Measurements from ENCODE around the gene RPL7A.
"Not testable (repeated sequence)": the region's sequence is repeated elsewhere in the genome, so short reads cannot be mapped to it uniquely, and the experiment has no call there.

RPL7A gene

DNA sequence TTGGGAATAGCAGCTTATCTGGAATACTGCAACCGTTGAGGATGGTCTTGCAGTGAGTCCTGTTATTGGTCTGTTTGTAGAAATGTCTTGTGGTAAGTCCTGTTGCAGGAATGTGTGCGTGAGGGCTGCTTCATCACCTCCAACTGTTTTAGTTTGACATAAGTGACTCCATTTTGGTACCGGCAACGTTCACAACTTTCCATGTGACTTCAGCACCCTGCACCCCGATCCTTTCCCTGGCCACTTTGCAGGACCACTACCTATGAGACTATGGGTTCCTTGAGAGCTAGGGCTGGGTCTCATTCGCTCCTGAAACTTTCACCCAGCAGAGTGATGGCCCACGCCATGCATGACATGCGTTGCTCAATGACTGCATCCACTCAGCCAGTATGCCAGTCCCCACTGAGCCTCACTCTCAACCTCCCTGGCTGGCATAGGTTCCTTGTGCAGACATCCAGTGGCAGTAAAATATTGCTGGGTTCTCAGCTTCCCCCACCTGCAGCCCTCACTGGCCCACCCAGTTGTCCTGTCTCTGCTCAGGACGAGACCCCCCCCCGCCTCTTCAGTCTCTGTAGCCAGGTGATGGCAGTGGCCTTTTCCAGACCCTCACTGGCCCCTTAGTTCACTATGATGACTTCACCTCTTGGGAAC, 20.1 kb upstream of the RPL7A start:
- DNase-seq (ENCODE audit: low read depth): no peak

DNA sequence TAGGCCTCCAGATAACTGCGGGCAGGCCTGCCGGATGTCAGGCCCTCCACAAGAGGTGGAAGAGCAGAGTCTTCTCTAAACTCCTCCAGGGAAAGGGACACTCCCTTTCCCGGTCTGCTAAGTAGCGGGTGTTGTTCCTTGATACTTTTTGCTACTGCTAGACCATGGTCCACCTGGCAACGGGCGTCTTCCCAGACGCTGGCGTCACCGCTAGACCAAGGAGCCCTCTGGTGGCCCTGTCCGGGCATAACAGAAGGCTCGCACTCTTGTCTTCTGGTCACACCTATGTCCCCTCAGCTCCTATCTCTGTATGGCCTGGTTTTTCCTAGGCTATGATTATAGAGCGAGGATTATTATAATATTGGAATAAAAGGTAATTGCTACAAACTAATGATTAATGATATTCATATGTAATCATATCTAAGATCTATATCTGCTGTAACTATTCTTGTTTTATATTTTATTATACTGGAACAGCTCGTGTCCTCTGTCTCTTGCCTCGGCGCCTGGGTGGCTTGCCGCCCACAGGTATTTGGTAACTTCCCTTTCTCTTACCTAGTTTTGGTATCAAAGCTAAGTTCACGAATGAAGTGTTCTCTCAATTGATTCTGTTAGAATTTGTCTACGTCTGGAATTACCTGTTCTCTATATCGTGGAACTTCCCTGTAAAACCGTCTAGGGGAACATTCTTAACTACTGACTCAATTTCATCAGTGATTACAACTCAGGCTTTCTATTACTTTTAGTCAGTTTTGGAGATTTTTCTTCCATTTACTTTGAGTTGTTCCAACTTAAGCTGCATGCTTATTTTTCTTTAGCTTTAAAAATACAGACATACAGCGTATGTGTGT, 18.5 kb upstream of the RPL7A start:
- DNase-seq (ENCODE audit: low read depth): not testable (repeated sequence)

DNA sequence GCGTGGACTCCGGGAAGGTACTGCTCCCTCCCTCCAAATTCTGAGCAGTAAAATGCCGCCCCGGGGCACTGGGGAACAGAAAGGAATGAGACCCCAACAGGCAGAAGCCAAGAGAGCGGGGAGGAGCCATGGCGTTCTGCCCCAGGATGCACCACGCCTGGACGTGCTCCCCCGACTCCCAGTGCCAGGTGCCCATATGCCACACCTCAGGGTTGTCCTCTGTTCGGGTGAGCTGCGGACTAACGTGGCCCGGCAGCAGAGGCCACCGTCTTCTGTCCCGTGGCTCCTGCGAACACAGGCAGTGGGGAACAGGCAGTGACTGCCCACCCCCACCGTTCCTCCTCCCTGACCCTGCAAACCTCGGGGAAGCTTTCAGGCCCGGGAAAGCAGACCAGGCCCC, 16.8 kb upstream of the RPL7A start:
- no peak for DNase-seq (ENCODE audit: low read depth)

DNA sequence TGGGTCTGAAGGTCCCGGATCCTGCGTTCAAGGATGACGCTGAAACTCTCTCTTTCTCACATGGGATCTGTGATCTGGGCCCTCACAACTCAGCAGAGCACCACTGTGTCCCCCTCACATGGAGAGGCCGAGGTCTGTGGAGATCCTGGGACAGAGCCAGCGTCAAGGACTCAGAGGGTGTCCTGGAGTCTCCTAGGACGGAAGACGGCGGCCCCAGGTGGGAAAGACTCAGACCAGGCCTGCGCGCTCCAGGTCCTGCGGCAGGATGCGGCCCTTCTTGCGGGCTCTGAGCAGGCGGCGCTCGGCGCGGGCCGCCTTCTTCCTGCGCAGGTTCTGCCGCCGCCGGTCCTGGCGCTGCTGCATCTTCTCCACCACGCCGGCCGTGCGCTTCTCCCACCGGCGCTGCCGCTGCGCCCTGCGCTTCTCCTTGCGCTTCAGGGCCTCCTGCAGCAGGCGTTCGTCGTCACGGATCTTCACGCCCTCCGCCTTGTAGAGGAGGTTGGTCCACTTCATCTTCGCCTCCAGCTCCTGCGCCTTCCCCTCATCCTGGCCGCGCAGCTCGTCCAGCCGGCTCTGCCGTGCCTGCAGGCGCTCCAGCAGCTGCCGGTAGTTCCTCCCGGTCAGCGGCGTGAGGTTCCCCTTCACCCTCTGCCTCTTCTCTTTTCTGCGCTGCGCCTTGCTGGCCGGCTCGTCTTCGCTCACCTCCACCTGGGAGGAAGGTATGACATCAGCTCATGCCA, 16.2 kb upstream of the RPL7A start:
- no peak for DNase-seq (ENCODE audit: low read depth)

DNA sequence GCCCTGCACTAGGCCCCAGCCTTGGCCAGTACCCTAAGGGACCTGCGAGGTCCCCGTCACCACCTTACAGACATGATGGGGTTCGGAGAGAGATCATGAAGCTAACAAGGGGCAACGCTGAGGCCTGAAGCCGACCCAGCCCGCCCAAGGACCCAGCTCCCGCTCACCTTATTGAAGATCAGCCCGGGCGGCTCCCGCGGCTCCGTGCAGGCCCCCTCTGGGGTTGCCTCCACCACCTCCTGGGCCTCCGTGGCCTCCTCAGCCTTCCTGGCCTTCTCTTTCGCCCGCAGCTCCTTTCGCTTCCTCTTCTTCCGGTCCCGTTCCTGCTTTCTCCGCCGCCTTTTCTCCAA, 15.7 kb upstream of the RPL7A start:
- no peak for DNase-seq (ENCODE audit: low read depth)

DNA sequence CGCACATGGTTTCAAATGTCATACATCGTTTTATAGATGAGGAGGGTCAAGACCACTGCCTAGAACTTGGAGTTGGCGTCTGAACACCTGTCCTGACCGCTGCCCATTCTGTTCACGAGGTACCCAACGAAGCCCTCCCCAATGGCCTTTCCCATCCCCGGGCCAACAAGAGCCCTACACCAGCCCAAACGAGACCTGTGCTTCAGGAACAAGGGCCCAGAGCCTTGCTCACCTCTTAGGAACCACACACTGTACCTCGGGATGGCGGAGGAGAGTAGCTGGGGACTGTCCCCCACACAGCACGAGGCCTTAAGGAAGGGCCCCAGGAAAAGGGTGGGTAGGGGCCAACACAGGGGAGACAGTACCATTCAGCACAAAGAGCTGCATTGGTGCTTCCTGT, 15.0 kb upstream of the RPL7A start:
- DNase-seq (ENCODE audit: low read depth): no peak

DNA sequence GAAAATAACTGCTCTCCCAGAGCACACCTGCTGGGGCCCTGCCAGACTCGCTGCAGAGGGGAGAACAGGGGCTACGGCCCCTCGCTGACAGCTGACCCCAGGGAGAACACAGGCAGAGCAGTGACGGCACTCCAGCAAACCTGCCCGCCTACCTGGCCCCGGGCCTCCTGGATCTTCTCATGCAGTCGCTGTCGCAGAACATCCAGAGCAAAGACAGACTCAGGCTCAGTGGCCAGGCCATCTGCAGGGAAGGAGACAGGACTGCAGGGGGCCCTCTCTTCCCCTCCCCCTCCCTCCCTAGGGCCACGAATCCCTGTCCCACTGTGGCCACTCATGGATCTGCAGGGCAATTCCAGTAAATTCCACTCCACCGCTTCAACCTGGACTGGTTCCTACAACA, 14.5 kb upstream of the RPL7A start:
- DNase-seq (ENCODE audit: low read depth): no peak

DNA sequence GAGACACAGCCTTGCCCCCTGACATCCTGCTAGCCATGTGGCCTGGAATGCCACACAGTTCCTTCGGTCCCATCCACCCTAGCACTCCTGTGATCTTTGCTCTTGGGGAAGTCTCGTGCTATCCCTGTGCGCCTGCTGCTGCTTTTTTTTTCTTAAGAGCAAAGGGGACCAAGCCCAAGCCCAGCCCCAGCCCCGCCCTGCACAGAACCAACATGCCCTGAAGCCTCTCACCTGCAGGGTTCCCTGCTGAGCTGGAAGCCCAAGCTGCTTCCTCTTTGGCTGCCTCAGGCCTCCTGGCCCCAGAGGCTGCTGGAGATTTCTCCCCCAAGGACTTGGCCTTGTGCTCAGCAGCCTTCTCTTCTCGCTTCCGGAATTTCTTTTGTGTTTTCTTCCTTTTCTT, 13.9 kb upstream of the RPL7A start:
- DNase-seq (ENCODE audit: low read depth): no peak

DNA sequence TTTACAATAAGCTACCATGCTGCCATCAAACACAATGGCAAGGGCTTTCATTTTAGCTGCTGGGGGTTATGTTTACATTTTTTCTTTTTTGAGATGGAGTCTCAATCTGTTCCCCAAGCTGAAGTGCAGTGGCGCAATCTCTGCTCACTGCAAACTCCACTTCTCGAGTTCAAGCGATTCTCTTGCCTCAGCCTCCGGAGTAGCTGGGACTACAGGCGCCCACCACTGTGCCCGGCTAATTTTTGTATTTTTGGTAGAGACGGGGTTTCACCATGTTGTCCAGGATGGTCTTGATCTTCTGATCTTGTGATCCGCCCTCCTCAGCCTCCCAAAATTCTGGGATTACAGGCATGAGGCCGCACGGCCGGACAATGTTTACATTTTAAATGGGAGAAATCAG, 13.1 kb upstream of the RPL7A start:
- not testable (repeated sequence) for DNase-seq (ENCODE audit: low read depth)

DNA sequence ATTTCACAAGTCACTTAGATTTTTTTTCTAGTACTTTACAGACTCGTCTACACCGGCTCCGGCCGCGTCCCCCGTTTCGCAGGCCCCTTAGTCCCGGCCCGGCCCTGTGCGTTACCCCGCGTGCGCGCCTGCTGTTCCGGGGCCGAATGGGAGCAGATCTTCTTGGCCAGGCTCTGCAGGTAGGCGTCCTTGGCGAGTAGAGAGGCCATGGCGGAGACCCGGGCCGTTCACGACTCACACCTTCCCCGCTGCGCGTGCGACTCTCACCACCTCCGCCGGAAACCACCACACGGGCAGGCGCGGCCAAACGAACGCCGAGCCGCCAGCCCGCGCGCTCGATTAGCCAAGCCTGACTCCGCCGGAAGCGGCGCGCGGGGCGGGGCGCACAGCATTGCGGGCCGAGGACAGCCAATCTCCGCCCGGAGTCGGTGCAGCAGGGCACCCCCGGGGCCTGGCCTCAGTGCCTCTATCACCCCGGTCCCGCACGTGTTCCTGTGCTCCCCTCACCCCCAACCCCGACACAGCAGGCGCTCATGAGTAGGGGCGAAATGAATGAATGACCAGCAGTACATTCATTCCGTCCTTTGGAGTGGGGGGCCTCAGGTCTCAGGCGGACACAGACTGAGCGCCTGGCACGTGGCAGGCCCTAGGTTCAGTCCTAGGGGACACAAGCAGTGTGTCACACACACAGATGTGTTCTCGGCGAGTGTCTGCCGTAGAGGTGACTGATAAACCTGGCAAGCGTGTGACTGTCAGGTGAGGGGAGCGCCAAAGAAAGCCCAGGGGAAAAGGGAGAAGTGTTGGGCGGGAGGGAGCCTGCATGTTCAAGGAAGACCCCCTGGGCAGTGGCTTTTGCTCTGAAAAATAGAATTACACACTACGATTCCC, 11.8 kb upstream of the RPL7A start, which contains the start of gene SURF6:
Gene SURF6 (minus strand): TSS at position 265 of the 888 bp plus-strand sequence. CDS start 56 bp downstream, at position 209.
- peak; percentile 90 for DNase-seq (ENCODE audit: low read depth)

DNA sequence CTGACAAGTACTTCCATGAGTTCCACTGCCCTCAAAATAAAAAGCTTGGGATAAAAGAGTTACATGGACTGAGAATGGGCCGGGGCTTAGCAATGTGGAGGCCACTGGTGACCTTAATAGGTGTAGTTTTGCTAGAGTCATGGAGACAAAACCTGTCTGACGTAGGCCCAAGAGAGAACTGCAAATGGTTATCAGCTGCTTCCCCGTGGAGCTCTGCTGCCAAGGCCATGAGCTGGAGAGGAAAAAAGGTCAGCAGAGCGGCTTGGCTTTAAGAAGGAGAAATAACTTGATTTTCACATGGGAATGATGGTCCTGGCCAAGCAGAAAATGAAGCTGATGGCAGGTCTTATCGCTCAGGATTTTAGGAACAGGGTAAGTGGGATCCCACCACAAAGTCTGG, 8.4 kb upstream of the RPL7A start:
- no peak for DNase-seq (ENCODE audit: low read depth)

DNA sequence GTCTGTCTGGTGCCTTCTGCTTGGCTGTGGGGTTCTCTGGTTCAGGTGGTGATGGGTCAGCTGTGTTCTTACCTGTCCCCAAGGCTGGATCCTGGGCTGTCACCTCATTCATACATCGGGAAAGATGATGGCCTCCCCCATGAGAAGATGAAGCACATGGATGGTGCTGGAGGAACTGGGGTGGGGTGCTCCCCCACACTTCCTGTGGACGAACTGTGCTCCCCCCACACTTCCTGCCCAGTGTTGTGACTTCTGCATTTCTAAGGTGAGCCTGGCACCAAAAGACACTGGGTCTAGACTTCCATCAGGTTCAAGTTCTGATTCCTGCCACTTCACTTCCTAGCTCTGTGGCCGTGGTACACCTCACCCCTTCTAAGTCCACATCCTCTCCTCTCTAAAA, 7.8 kb upstream of the RPL7A start:
- no peak for DNase-seq (ENCODE audit: low read depth)

DNA sequence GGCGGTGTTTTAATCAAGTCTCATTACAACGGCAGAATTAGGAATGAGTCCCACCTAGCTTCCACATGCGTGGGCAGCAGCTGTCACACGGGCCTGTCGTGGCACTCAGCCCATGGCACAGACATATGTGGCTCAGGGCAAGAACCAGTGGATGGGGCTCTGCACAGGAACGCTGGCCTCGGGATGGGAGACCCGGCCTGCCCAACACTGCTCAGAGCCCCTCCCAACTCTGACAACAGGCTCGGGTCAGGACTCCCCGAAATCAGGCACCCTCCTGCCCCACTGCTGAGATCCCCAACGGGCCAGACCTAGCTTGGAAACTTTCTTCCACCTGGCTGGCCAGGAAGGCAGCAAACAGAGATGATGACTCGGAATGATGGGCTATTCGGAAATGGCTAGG, 7.1 kb upstream of the RPL7A start:
- no peak for DNase-seq (ENCODE audit: low read depth)

DNA sequence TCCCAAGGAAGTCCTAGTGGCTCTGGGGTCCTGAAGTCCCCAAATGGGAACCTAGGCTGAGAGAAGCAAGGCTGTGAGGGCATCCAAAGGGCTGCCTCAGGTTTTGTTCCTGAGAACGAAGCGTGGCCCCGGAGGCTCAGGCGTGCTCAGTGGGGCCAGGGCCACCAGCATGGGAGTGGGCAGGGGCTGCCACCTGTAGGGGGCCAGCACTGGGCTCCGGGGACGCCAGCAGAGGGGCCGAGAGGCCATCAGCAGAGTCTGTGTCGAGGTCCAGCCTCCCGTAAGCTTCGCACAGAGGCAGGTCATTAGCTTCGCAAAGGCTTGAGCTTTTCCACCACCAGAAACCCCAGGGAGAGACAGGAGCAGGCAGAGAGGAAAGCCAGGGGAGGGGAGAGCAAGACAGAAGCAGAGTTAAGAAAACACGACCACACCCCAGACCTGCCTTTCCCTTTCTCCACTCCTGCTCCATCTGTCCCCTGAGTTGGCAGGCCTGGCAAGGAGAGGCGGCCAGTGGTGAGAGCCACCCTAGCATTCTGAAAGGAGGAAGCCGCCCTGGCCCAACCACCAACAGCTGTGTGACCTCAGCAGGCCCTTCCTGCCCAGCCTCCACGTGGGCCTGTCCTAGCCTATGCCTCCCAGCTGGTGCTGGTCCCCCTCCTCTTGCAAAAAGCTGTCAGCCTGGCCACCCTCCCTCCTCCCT, 6.5 kb upstream of the RPL7A start:
- no peak for DNase-seq (ENCODE audit: low read depth)

DNA sequence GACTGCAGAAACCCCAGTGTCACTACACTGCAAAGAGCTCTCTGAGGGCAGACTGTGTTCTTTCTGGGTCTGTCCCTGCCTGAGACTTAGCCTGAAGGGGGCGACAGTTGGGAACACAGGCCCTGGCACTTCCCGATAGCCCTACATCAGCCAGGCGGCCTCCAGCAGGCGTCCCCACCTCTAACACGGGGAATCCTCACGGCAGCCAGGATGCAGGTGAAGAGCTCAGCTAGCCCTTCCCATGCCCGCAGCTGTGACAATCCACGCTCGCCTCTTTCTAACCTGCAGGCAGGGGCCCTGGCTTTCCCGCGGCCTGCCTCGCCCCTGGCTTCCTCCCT, 6.0 kb upstream of the RPL7A start:
- DNase-seq (ENCODE audit: low read depth): no peak

DNA sequence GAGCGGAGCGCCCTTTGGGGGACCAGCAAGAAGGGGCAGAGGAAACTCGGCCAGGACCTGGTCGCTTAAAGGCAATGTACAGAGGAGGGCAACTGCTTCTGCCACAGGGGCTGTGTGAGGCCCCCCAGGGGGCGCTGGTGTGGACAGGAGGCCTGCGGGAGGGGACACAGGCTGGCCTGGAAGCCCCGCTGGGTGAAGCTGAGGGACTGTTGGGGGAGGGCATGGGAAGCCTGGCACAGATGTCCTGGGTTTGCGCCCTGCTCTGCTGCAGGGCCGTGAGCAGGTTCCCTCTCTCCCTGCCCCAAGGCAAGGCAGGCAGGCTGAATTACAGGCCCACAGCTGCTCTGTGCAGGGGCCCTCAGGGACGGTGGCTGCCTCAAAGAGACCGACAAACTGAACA, 5.4 kb upstream of the RPL7A start:
- no peak for DNase-seq (ENCODE audit: low read depth)

DNA sequence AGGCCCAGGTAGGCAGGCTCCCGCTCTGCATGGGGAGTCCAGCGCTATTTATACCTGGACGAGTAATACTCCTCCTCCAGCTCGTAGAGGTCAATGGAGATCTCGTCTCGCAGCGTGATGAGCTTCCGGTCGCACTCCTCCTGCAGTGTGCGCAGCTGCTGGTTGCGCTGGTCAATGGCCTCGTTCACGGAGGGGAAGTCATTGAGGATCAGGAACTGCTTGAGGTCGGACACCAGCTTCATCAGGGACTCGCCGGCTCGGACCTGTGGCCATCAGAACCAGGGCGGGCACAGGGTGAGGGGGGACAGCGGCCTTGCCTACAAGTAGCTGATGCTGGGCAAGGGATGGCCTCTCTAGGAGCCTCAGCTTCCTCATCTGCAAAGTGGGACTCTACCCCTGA, 3.9 kb upstream of the RPL7A start:
- no peak for DNase-seq (ENCODE audit: low read depth)

DNA sequence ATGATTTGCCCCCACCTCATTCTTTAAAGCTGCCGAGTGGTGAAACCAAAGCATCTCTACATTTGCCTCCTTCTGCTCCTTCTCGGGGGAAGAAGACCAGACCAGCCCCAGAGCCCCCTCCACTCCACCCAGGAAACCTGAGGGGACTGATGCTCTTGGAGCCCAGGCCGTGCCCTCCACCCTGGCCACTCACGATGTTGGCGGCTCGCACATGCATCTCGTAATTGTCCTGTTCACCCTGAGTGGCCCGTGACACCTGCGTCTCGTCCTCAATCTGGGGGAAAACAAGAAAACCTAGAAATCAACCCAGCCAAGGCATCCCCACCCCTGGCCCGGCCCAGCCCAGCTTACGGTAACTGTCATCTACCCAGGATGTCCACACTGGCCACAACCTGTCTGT, 3.0 kb upstream of the RPL7A start:
- no peak for DNase-seq (ENCODE audit: low read depth)

DNA sequence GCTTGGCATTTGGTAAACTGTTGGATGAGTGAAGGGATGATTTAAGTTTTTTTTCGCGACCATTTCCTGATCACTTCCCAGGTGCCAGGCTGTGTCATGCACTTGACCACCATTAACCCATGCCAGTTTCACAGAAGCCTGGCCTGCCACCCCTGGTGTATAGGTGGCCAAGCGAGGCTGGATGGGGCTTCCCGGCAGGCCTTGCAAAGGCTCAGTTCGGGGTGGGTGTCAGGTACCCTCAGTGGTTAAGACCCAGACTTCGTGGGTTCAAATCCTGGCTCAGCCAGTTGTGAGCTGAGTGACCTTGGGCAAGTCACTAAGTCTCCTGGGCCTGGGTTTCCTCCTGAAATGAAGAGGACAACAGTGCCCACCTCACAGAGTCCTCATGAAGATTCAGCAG, 2.4 kb upstream of the RPL7A start:
- no peak for DNase-seq (ENCODE audit: low read depth)

DNA sequence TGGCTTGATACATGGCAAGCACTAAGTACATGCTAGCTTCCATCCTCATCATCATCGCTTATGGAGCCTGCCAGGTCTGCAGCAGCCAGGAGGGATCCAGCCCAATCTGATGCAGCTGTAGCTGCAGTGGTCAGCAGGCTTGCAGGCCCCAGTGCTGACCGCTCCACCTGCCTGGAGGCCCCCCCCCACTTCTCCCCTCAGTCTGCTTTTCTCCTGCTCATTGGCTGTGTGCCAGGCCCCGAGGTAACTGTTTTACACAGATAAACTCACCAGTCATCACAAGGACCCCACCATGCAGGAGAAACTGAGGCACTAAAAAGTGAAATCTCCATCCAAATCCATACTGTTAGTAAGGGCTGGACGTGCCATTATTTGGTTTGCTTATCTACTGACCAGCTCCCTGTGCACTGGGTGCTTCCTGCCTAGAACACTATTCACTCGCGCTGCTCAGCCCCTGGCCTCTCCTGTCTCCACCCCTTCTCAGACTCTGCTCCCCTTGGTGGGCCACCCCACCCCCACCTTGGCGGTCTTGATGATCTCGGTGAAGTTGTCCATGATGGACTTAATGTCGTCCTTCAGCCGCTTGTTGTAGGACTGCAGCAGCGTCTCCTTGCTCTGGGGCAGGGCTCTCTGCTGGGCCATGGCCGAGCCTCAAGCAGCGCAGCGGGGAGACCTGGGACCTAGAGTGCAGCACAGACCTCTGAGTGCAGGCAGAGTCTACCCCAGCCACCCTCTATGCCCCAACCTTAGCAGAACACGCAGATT, 1.8 kb upstream of the RPL7A start:
- DNase-seq (ENCODE audit: low read depth): no peak

DNA sequence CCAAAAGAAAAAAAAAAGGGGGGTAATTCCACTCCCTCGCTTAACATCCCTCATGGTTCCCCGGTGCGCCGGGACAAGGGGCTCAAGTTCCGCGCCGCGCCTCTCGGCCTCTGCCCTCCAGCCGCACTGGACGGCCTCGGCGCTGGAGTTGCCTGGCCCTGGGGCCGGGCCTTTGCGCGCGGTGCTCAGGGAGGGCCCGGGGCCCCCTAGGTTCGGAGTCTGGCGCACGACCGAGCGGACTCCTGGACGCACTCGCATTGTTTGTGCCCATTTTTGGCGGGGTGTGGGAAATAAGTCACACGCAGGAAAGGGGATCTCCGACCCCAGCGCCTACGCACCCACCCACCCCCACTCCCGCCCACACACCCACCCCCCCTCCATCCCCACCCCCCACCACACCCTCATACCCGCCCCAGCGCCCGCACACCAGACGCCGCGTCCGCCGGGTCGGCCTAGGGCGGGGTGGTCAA, 468 bp upstream of the RPL7A start:
- no peak for DNase-seq (ENCODE audit: low read depth)
